ENCODE measurements around the gene SLC7A14. TPM values are rescaled to one million over a fixed set of nuclear protein-coding genes. Genes with fewer than 3 reads are reported as not detected.
A peak's percentile ranks its signal among the peaks of the same experiment; 100 is the strongest.

SLC7A14 gene
- polyA plus RNA-seq, 1 donor from 2014 or later = not detected

DNA sequence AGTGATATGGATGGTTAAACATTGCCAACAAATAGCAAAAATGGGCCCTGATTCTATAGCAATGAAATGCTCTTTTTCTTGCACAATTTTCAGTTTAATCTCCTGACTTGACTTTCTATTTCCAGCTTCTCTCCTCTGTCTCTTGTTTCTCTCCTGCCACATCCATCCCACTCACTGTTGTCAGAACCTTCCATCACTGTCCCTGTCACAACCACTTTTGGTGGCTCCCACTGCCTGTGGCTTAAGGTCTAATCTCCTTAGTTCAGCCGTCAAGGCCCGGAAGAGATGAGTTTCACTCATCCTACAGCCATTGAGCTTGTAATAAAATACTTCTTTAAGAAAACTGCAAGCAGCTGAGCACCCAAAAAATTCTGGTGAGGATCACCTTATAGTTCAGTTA, 19.5 kb downstream of the SLC7A14 start:
- H3K27me3 Mint-ChIP-seq = peaks cover 12% of the 10 kb centered on the region
- H3K9me3 Mint-ChIP-seq = peaks cover 0 to 3% (median 0%) of the 10 kb centered on the region in 3 donors
- peaks cover 2% of the 10 kb centered on the region for H3K36me3 Mint-ChIP-seq
- H3K4me3 Mint-ChIP-seq = no peak overlapping the region
- no peak overlapping the region for H3K27ac Mint-ChIP-seq
- peaks cover 0 to 5% (median 0%) of the 10 kb centered on the region in 3 donors for H3K4me1 Mint-ChIP-seq

DNA sequence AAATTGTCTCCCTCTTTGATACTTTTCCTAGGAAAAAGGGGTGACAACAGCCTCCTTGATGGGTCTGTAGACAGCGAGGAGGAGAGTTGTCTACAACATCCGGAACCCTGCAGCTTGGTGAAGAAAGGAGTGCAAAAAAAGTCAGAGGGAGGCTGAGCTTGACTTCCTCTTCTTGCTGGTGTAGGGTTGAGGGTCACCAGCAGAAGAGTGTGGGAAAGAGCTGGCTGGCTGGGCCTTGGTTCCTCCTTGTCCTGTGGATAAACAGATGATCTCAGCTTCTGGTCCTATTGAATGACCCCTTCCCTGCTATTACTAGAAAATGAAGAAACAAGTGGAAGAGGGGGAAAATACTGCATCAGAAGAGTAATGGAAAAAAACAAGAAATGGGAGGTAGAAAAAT, 20.4 kb downstream of the SLC7A14 start:
- no peak overlapping the region for H3K27ac Mint-ChIP-seq
- H3K4me3 Mint-ChIP-seq = no peak overlapping the region
- peaks cover 2% of the 10 kb centered on the region for H3K36me3 Mint-ChIP-seq
- H3K9me3 Mint-ChIP-seq = peaks cover 0 to 3% (median 0%) of the 10 kb centered on the region in 3 donors
- peaks cover 0 to 5% (median 0%) of the 10 kb centered on the region in 3 donors for H3K4me1 Mint-ChIP-seq
- peaks cover 14% of the 10 kb centered on the region for H3K27me3 Mint-ChIP-seq

- Mint-ChIP-seq H3K36me3 (peaks cover 2% of the 10 kb centered on the region), H3K4me1 (peaks cover 0 to 5% (median 0%) of the 10 kb centered on the region in 3 donors), H3K27ac (no peak overlapping the region), H3K4me3 (no peak overlapping the region), H3K9me3 (peaks cover 0 to 3% (median 0%) of the 10 kb centered on the region in 3 donors), H3K27me3 (peaks cover 9% of the 10 kb centered on the region)
These were observed 21.2 kb downstream of the SLC7A14 start for GRCh38 chr3:170564664-170565063.

- no peak overlapping the region for H3K4me3 Mint-ChIP-seq
- peaks cover 0 to 3% (median 0%) of the 10 kb centered on the region in 3 donors for H3K9me3 Mint-ChIP-seq
- no peak overlapping the region for H3K27ac Mint-ChIP-seq
- peaks cover 2% of the 10 kb centered on the region for H3K36me3 Mint-ChIP-seq
- H3K27me3 Mint-ChIP-seq = peaks cover 8% of the 10 kb centered on the region
- H3K4me1 Mint-ChIP-seq = peaks cover 0 to 5% (median 0%) of the 10 kb centered on the region in 3 donors
These were observed 22.0 kb downstream of the SLC7A14 start for GRCh38 chr3:170563712-170564423.

DNA sequence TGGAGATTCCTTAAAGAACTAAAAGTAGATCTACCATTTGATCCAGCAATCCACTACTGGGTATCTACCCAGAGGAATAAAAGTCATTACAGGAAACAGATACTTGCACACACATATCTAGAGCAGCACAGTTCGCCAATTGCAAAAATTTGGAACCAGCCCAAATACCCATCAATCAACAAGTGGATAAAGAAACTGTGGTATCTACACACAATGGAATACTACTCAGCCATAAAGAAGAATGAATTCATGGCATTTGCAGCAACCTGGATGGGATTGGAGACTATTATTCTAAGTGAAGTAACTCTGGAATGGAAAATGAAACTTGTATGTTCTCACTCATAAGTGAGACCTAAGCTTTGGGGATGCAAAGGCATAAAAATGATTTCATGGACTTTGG, 23.8 kb downstream of the SLC7A14 start:
- H3K27ac Mint-ChIP-seq = no peak overlapping the region
- H3K36me3 Mint-ChIP-seq = peaks cover 2% of the 10 kb centered on the region
- H3K4me3 Mint-ChIP-seq = no peak overlapping the region
- H3K9me3 Mint-ChIP-seq = peaks cover 0 to 2% (median 0%) of the 10 kb centered on the region in 3 donors
- H3K27me3 Mint-ChIP-seq = peaks cover 16% of the 10 kb centered on the region
- H3K4me1 Mint-ChIP-seq = peaks cover 0 to 5% (median 0%) of the 10 kb centered on the region in 3 donors

DNA sequence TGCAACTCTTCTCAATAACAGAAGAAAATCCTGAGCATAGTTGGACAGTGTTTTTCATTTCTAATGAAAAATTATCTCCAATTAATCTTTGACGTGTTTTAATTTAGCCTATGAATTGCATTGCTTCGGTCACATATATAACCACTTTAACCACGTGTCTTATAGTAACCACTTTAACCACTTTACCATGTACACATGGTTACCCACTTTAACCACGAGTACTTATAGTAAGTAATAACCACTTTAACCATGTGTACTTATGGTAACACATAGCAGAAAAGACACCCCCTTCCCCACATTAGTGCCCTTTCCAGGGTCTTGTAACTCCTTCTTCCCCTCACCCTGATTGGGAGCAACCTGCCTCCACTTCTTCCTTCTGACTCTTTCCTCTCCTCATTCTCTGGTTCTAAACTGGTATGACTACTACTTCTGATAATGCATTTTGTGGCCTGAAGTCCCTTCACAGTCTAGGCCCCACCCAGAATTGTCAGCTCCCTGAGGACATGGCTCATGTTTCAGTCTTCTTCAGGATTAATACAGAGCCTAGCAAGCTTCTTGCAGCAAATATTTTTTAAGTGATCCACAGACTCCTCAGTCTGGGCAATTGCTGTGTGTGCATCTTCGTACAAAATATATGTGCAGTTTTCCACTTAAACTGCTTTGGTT, 25.0 kb downstream of the SLC7A14 start:
- peaks cover 2% of the 10 kb centered on the region for H3K36me3 Mint-ChIP-seq
- H3K9me3 Mint-ChIP-seq = no peaks in the 10 kb centered on the region
- peaks cover 0 to 5% (median 0%) of the 10 kb centered on the region in 3 donors for H3K4me1 Mint-ChIP-seq
- no peak overlapping the region for H3K4me3 Mint-ChIP-seq
- peaks cover 18% of the 10 kb centered on the region for H3K27me3 Mint-ChIP-seq
- H3K27ac Mint-ChIP-seq = no peak overlapping the region

- peaks cover 18% of the 10 kb centered on the region for H3K27me3 Mint-ChIP-seq
- H3K4me3 Mint-ChIP-seq = no peak overlapping the region
- peaks cover 0 to 5% (median 0%) of the 10 kb centered on the region in 3 donors for H3K4me1 Mint-ChIP-seq
- no peak overlapping the region for H3K27ac Mint-ChIP-seq
- H3K9me3 Mint-ChIP-seq = no peaks in the 10 kb centered on the region
- peaks cover 2% of the 10 kb centered on the region for H3K36me3 Mint-ChIP-seq
These were observed 25.6 kb downstream of the SLC7A14 start for GRCh38 chr3:170560296-170560695.

- H3K27me3 Mint-ChIP-seq = peaks cover 16% of the 10 kb centered on the region
- H3K9me3 Mint-ChIP-seq = no peaks in the 10 kb centered on the region
- H3K36me3 Mint-ChIP-seq = peaks cover 2% of the 10 kb centered on the region
- no peaks in the 10 kb centered on the region for H3K4me1 Mint-ChIP-seq
- H3K27ac Mint-ChIP-seq = no peak overlapping the region
- no peak overlapping the region for H3K4me3 Mint-ChIP-seq
These were observed 27.4 kb downstream of the SLC7A14 start for GRCh38 chr3:170558427-170558826.

DNA sequence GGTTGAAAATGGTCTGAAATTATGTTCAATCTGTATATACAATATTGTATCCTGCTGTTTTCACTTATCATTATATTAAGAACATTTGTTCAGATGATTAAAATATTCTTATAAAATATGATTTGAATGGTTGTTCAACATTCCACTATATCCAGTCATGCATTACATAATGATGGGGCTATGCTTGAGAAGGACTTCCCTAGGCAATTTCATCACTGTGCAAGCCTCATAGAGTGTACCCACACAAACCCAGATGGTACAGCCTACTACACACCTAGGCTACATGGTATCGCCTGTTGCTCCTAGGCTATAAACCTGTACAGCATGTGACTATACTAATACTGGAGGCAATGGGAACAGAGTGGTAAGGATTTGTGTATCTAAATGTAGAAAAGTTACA, 30.5 kb downstream of the SLC7A14 start:
- Mint-ChIP-seq H3K27ac (no peak overlapping the region), H3K9me3 (no peaks in the 10 kb centered on the region), H3K4me3 (no peak overlapping the region), H3K36me3 (no peaks in the 10 kb centered on the region), H3K4me1 (no peaks in the 10 kb centered on the region), H3K27me3 (peaks cover 20% of the 10 kb centered on the region)

GRCh38 chr3:170553788-170554757, 31.8 kb downstream of the SLC7A14 start:
- Mint-ChIP-seq H3K4me1 (no peaks in the 10 kb centered on the region), H3K4me3 (no peak overlapping the region), H3K27me3 (peaks cover 20% of the 10 kb centered on the region), H3K9me3 (no peaks in the 10 kb centered on the region), H3K36me3 (no peaks in the 10 kb centered on the region), H3K27ac (no peak overlapping the region)

- Mint-ChIP-seq H3K27ac (peak overlapping the region in 1 of 3 donors; percentile 50), H3K36me3 (no peaks in the 10 kb centered on the region), H3K4me1 (no peaks in the 10 kb centered on the region), H3K9me3 (no peaks in the 10 kb centered on the region), H3K27me3 (peaks cover 13% of the 10 kb centered on the region), H3K4me3 (no peak overlapping the region)
These were observed 34.6 kb downstream of the SLC7A14 start for GRCh38 chr3:170551252-170551651.

- peaks cover 2% of the 10 kb centered on the region for H3K36me3 Mint-ChIP-seq
- no peak overlapping the region for H3K4me3 Mint-ChIP-seq
- H3K27ac Mint-ChIP-seq = no peak overlapping the region
- H3K9me3 Mint-ChIP-seq = peaks cover 0 to 2% (median 0%) of the 10 kb centered on the region in 3 donors
- H3K4me1 Mint-ChIP-seq = no peaks in the 10 kb centered on the region
- peaks cover 16% of the 10 kb centered on the region for H3K27me3 Mint-ChIP-seq
These were observed 43.2 kb downstream of the SLC7A14 start for GRCh38 chr3:170542704-170543103.

DNA sequence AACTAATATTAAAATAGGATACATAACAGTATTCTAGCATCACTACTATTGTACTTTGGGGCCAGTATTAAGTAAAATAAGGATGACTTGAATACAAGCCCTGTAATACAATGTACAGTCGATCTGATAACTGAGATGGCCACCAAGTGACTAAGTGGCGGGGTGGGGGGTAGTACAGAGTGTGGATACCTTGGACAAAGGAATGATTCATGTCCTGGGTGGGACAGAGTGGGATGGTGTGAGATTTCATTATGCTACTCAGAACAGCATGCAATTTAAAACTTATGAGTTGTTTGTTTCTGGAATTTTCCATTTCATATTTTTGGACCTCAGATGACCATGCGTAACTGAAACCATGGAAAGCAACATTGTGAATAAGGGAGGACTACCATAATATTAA, 46.0 kb downstream of the SLC7A14 start:
- Mint-ChIP-seq H3K4me3 (no peak overlapping the region), H3K27ac (no peak overlapping the region), H3K27me3 (peaks cover 23% of the 10 kb centered on the region), H3K36me3 (no peaks in the 10 kb centered on the region), H3K9me3 (peaks cover 0 to 2% (median 0%) of the 10 kb centered on the region in 3 donors), H3K4me1 (no peaks in the 10 kb centered on the region)

DNA sequence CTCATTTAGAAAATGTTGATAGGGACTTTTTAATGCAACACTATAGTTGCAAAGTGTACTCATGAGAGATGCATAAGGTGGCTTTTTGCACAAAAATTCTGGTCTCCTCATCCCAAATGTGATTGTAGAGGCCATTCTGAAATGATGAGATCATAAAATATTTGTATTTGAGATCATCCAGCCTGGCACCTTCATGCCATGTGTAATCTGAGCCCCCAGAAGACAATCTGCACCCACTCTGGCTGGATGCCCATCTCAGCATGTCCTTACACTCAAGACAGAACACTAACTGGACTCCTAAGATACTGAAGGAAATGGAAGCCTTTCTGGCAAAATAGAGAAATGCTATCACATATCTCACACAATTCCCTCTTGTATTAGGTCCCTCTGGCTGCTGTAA, 49.2 kb downstream of the SLC7A14 start:
- Mint-ChIP-seq H3K27ac (no peak overlapping the region), H3K36me3 (no peaks in the 10 kb centered on the region), H3K27me3 (peaks cover 18% of the 10 kb centered on the region), H3K9me3 (no peaks in the 10 kb centered on the region), H3K4me3 (no peak overlapping the region), H3K4me1 (no peaks in the 10 kb centered on the region)

DNA sequence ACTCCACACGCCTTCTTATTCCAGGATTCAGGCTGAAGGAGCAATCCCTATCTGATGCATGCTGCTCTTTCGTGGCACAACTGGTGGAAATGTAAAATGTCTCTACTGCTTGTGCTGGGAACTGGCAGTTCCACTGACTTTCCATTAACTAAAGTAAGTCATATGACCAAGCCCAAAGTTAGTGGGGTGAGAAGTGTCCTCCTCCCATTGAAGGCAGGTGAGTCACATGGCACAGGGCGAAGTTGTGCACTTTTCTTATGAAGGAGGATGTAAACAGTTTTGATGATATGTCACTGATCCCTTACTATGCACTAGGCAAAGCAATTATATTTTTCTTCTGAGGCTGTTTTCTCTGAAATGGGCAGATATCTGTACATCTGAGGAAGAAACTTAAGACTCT, 51.6 kb downstream of the SLC7A14 start:
- Mint-ChIP-seq H3K27me3 (peaks cover 15% of the 10 kb centered on the region), H3K4me3 (no peak overlapping the region), H3K4me1 (no peaks in the 10 kb centered on the region), H3K27ac (no peak overlapping the region), H3K36me3 (no peaks in the 10 kb centered on the region), H3K9me3 (no peaks in the 10 kb centered on the region)

Measured in IgD-negative memory B cell (primary cell).